ENCODE measurements around the gene CDK6.

Gene CDK6

DNA sequence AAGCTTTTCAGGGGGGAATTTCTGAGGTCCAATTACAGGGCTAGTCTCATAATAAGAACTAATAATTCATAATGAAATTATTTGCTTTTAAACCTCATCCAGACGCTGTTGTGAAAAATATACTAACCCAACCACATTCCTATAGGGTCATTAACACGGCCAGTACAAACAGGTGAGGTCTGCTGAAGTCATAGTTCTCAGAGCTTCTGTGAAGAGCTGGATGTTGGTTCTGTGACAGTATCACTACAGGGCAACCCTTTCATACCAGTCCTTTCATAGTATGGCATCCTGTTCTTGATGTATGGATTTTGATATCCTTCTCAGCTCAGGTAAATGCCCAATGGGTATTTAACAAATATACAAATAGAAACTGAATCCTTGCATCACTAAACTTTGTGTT, 183.8 kb downstream of the CDK6 start:
- no peak overlapping the region for H3K4me3 Mint-ChIP-seq

GRCh38 chr7:92650391-92650790, 186.0 kb downstream of the CDK6 start:
- Mint-ChIP-seq H3K27ac (no peak overlapping the region), H3K9me3 (no peaks in the 10 kb centered on the region), H3K4me1 (peaks cover 20% of the 10 kb centered on the region), H3K36me3 (ENCODE audit: low read depth) (no peaks in the 10 kb centered on the region), H3K4me3 (no peak overlapping the region), H3K27me3 (ENCODE audit: low read depth) (no peaks in the 10 kb centered on the region)
- TF ChIP-seq, protein P1, sequence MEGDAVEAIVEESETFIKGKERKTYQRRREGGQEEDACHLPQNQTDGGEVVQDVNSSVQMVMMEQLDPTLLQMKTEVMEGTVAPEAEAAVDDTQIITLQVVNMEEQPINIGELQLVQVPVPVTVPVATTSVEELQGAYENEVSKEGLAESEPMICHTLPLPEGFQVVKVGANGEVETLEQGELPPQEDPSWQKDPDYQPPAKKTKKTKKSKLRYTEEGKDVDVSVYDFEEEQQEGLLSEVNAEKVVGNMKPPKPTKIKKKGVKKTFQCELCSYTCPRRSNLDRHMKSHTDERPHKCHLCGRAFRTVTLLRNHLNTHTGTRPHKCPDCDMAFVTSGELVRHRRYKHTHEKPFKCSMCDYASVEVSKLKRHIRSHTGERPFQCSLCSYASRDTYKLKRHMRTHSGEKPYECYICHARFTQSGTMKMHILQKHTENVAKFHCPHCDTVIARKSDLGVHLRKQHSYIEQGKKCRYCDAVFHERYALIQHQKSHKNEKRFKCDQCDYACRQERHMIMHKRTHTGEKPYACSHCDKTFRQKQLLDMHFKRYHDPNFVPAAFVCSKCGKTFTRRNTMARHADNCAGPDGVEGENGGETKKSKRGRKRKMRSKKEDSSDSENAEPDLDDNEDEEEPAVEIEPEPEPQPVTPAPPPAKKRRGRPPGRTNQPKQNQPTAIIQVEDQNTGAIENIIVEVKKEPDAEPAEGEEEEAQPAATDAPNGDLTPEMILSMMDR (IDR thresholded peaks at IDR 0.05; ENCODE audit: unreplicated experiment in 3 of 3) = no peak

More for the DNA sequence above, 183.8 kb downstream of the CDK6 start:
- no peaks in the 10 kb centered on the region for H3K27me3 Mint-ChIP-seq (ENCODE audit: low read depth)
- H3K9me3 Mint-ChIP-seq = no peaks in the 10 kb centered on the region
- H3K27ac Mint-ChIP-seq = no peak overlapping the region
- H3K4me1 Mint-ChIP-seq = peaks cover 5% of the 10 kb centered on the region
- TF ChIP-seq, protein P1 (IDR thresholded peaks at IDR 0.05; ENCODE audit: unreplicated experiment in 3 of 3) = no peak
- no peaks in the 10 kb centered on the region for H3K36me3 Mint-ChIP-seq (ENCODE audit: low read depth)

DNA sequence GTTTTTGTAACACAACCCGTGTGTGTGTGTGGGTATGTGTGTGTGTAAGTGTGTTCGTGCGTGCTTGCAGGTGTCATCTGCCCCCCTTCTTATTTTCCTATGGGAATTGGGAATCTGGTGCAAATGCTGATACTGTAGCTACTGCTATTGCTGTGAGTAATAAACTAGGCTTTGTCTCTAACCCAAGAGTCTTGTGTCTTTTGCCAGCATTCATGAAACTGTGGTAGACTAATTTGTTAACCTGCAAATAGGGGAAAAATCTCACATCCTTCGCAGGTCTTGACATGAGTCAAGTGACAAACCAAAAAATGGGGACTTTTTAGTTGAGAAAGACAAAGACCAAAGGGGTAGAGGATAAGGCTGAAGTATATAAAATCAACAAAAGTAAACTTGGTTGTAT, 188.3 kb downstream of the CDK6 start:
- H3K27me3 Mint-ChIP-seq (ENCODE audit: low read depth) = no peaks in the 10 kb centered on the region
- H3K4me3 Mint-ChIP-seq = no peak overlapping the region
- peaks cover 32% of the 10 kb centered on the region for H3K4me1 Mint-ChIP-seq
- H3K27ac Mint-ChIP-seq = peak overlapping the region; percentile 56 to 81 (median 75)
- no peaks in the 10 kb centered on the region for H3K36me3 Mint-ChIP-seq (ENCODE audit: low read depth)
- H3K9me3 Mint-ChIP-seq = no peaks in the 10 kb centered on the region
- TF ChIP-seq, protein P1 (IDR thresholded peaks at IDR 0.05; ENCODE audit: unreplicated experiment in 3 of 3) = no peak

- TF ChIP-seq, protein P1 (IDR thresholded peaks at IDR 0.05; ENCODE audit: unreplicated experiment in 3 of 3) = no peak
- H3K4me3 Mint-ChIP-seq = no peak overlapping the region
- H3K4me1 Mint-ChIP-seq = peaks cover 32% of the 10 kb centered on the region
- H3K9me3 Mint-ChIP-seq = no peaks in the 10 kb centered on the region
- H3K27ac Mint-ChIP-seq = peak overlapping the region; percentile 56 to 81 (median 75)
- no peaks in the 10 kb centered on the region for H3K27me3 Mint-ChIP-seq (ENCODE audit: low read depth)
- H3K36me3 Mint-ChIP-seq (ENCODE audit: low read depth) = no peaks in the 10 kb centered on the region
These were observed 188.7 kb downstream of the CDK6 start for GRCh38 chr7:92647652-92648051.

DNA sequence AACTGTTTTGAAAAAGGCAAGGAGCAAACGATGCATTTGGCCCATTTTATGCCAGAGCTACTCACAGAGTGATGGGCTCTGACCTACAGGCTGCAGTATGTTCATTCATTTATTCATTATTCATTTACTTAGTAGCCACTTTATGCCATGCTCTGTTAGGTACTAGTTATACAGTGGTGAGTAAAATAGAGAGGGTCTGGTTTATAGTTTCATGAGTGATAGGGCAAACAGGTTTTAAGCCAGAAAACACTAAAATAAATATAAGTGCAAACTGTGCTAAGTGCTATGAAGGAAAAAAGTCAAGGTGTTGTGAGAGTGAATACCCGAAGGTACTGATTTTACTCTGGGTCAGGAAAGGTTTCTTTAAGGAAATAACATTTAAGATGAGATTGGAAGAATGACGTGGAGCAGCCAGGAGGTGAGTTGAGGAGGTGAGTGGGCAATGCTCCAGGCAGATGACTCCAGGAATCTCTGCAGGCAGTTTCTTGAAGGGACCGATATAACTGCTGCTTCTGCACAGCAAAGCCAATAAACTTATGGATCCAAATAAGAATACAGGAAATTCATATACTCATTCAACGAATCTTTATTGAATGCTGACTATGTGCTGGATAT, 189.3 kb downstream of the CDK6 start:
- no peaks in the 10 kb centered on the region for H3K36me3 Mint-ChIP-seq (ENCODE audit: low read depth)
- peaks cover 32% of the 10 kb centered on the region for H3K4me1 Mint-ChIP-seq
- H3K27me3 Mint-ChIP-seq (ENCODE audit: low read depth) = no peaks in the 10 kb centered on the region
- no peak overlapping the region for H3K4me3 Mint-ChIP-seq
- no peaks in the 10 kb centered on the region for H3K9me3 Mint-ChIP-seq
- TF ChIP-seq, protein P1 (IDR thresholded peaks at IDR 0.05; ENCODE audit: unreplicated experiment in 3 of 3) = no peak
- peak overlapping the region; percentile 56 to 81 (median 75) for H3K27ac Mint-ChIP-seq
